HCT116 (cell line): ENCODE measurements around the gene PCDHA9. TPM values are rescaled to one million over a fixed set of nuclear protein-coding genes. Genes with fewer than 3 reads are reported as not detected.

Experiments used
- ATAC-seq: fragments of 200-7000 bp; cut with Tn5 transposase; 2 replicates; pipeline ENCODE4 v1.9.1; 2020; ENCODE audit warnings: mild to moderate bottlenecking, moderate library complexity
- BruUV-seq: library from RNA; stranded (reverse); fragments of 400-500 nt; replicated peaks from 2 replicates; lab custom pipeline; 2021; lab: Mats Ljungman, UMichigan
- CTCF ChIA-PET: fragments of 300-600 bp; sonication (Branson Sonifier 250); formaldehyde crosslinking; loops from one replicate; lab custom pipeline; 2021; ENCODE audit warnings: antibody characterized with exemption; lab: Charles Lee
- POLR2A ChIA-PET: fragments of 300-600, 350-600 bp; sonication (Branson Sonifier 250); formaldehyde crosslinking; loops from one replicate; lab custom pipeline; 2021; ENCODE audit warnings: antibody characterized with exemption; lab: Charles Lee
- RAD21 ChIA-PET, 2 experiments: fragments of 300-600 bp; sonication (Branson Sonifier 250); formaldehyde crosslinking; loops; one replicate each; lab custom pipeline; 2023; ENCODE audit warnings: low total read pairs in 2 of 2; ENCODE audit not compliant: uncharacterized antibody in 2 of 2, unreplicated experiment in 2 of 2, low non-redundant PET in 1 of 2; lab: Charles Lee
- DNase-seq: peaks from one replicate; pipeline ENCODE4 v3.0.0-alpha.2; 2010; ENCODE audit warnings: low read depth, low spot score
- H2AFZ ChIP-seq: fragments of 200-600 bp; shearing (Covaris generic), sonication (generic); 2 replicates; pipeline ENCODE4 v1.6.1; 2017; ENCODE audit warnings: low read depth, mixed run types, mixed read lengths, antibody characterized with exemption, low read length; ENCODE audit not compliant: poor library complexity, severe bottlenecking
- H3K27ac ChIP-seq: 2 replicates; pipeline ENCODE4 v1.5.1; 2012; ENCODE audit warnings: low read depth, low read length
- H3K27me3 ChIP-seq: fragments of 200-600 bp; sonication (generic); 2 replicates; pipeline ENCODE4 v1.6.1; 2016; ENCODE audit warnings: mixed run types, low read length, mixed read lengths; ENCODE audit not compliant: insufficient read depth
- H3K36me3 ChIP-seq, 2 experiments: fragments of 200-500 bp in 1 of 2; fragments of 200-600 bp in 1 of 2; sonication (Bioruptor generic) in 1 of 2; sonication (generic) in 1 of 2; 2 replicates each; pipeline versions ENCODE4 v1.5.1 to v1.6.1; 2014 to 2016; ENCODE audit warnings: low read length in 2 of 2, inconsistent platforms in 1 of 2, mixed read lengths in 1 of 2, mixed run types in 1 of 2; ENCODE audit not compliant: insufficient read depth in 2 of 2, control insufficient read depth in 1 of 2
- H3K4me1 ChIP-seq, 2 experiments: fragments of 200-600 bp in 1 of 2; sonication (generic) in 1 of 2; 2 replicates each; pipeline versions ENCODE4 v1.5.1 to v1.6.1; 2012 to 2017; ENCODE audit warnings: low read length in 2 of 2, inconsistent platforms in 1 of 2, mild to moderate bottlenecking in 1 of 2, mixed read lengths in 1 of 2, mixed run types in 1 of 2, moderate library complexity in 1 of 2; ENCODE audit not compliant: insufficient read depth in 2 of 2, control insufficient read depth in 1 of 2
- H3K4me2 ChIP-seq: fragments of 200-600 bp; sonication (generic); 2 replicates; pipeline ENCODE4 v1.6.1; 2017; ENCODE audit warnings: mixed run types, low read length, mixed read lengths
- H3K4me3 ChIP-seq, 2 experiments: fragments of 200-600 bp in 1 of 2; sonication (generic) in 1 of 2; replicated peaks in 1 of 2; 2 replicates each; pipeline ENCODE4 v1.5.1; 2011 to 2016; ENCODE audit warnings: low read length in 2 of 2, control low read depth in 1 of 2, low read depth in 1 of 2, mild to moderate bottlenecking in 1 of 2, mixed read lengths in 1 of 2, mixed run types in 1 of 2
- H3K79me2 ChIP-seq: fragments of 200-600 bp; sonication (generic); 2 replicates; pipeline ENCODE4 v1.6.1; 2017; ENCODE audit warnings: mild to moderate bottlenecking, mixed run types, low read length, moderate library complexity, mixed read lengths; ENCODE audit not compliant: insufficient read depth
- H3K9ac ChIP-seq: fragments of 200-600 bp; sonication (generic); 2 replicates; pipeline ENCODE4 v1.6.1; 2016; ENCODE audit warnings: low read length, mixed read lengths
- H3K9me2 ChIP-seq: fragments of 200-600 bp; sonication (generic), shearing (Covaris generic); 2 replicates; pipeline ENCODE4 v1.6.1; 2017; ENCODE audit warnings: mixed run types, mild to moderate bottlenecking, moderate library complexity; ENCODE audit not compliant: insufficient read depth
- H3K9me3 ChIP-seq, 2 experiments: fragments of 200-500 bp in 1 of 2; fragments of 200-600 bp in 1 of 2; sonication (Bioruptor generic) in 1 of 2; sonication (generic) in 1 of 2; 2 replicates each; pipeline ENCODE4 v1.6.1; 2014 to 2017; ENCODE audit warnings: low read length in 2 of 2, mixed read lengths in 2 of 2, inconsistent platforms in 1 of 2, low read depth in 1 of 2, mild to moderate bottlenecking in 1 of 2, mixed run types in 1 of 2, moderate library complexity in 1 of 2; ENCODE audit not compliant: control insufficient read depth in 1 of 2, insufficient read depth in 1 of 2
- H4K20me1 ChIP-seq: fragments of 200-600 bp; sonication (generic), shearing (Covaris generic); 2 replicates; pipeline ENCODE4 v1.6.1; 2017; ENCODE audit warnings: mixed run types, mild to moderate bottlenecking, moderate library complexity; ENCODE audit not compliant: insufficient read depth
- CEBPB ChIP-seq: IDR thresholded peaks from 2 replicates; pipeline ENCODE4 v1.6.1; 2012; ENCODE audit warnings: low read depth
- FOSL1 ChIP-seq: IDR thresholded peaks from 2 replicates; pipeline ENCODE4 v1.6.1; 2012; ENCODE audit warnings: low read depth
- JUND ChIP-seq: IDR thresholded peaks from 2 replicates; pipeline ENCODE4 v1.6.1; 2012
- RAD21 ChIP-seq: IDR thresholded peaks from 2 replicates; pipeline ENCODE4 v1.6.1; 2012; ENCODE audit warnings: low read depth, mild to moderate bottlenecking
- SIN3A ChIP-seq: IDR thresholded peaks from 2 replicates; pipeline ENCODE4 v1.6.1; 2012; ENCODE audit warnings: low read depth
- SP1 ChIP-seq: IDR thresholded peaks from 2 replicates; pipeline ENCODE4 v1.6.1; 2012; ENCODE audit warnings: low read depth
- SRF ChIP-seq: IDR thresholded peaks from 2 replicates; pipeline ENCODE4 v1.6.1; 2012; ENCODE audit warnings: low read depth
- ZNF274 ChIP-seq: fragments of 200-500 bp; sonication (Bioruptor generic); IDR thresholded peaks from 2 replicates; pipeline ENCODE4 v1.6.1; 2014; ENCODE audit warnings: mild to moderate bottlenecking, low read depth, low read length, inconsistent platforms
- intact Hi-C: fragments of 100-400 bp; cut with micrococcal nuclease; formaldehyde crosslinking; loops from 2 replicates; pipeline ENCODE4 v1.10.0; 2022
- total RNA-seq: library from RNA; stranded (reverse); gene quantifications from one replicate; pipeline ENCODE4 v1.2.1, GENCODE V29; 2021; ENCODE audit not compliant: unreplicated experiment
- TF ChIP-seq, protein P1 (sequence below): IDR thresholded peaks from 2 replicates; pipeline ENCODE4 v1.6.1; 2012; ENCODE audit warnings: low read depth
- TF ChIP-seq, protein P2 (sequence below): IDR thresholded peaks from 2 replicates; pipeline ENCODE4 v1.6.1; 2012
- TF ChIP-seq, protein P3 (sequence below): IDR thresholded peaks from 2 replicates; pipeline ENCODE4 v1.6.1; 2012
- TF ChIP-seq, protein P4 (sequence below), 3 experiments: fragments of 200-600 bp in 1 of 3; sonication (generic) in 1 of 3; IDR thresholded peaks in 2 of 3; conservative IDR thresholded peaks in 1 of 3; 2 replicates each; pipeline ENCODE4 v1.5.1; 2012 to 2017; ENCODE audit warnings: low read depth in 2 of 3, low read length in 2 of 3, antibody characterized with exemption in 1 of 3, borderline replicate concordance in 1 of 3, control low read depth in 1 of 3, mild to moderate bottlenecking in 1 of 3, mixed read lengths in 1 of 3, mixed run types in 1 of 3, moderate library complexity in 1 of 3; ENCODE audit not compliant: insufficient read depth in 1 of 3

Gene PCDHA9
- total RNA-seq, 1 experiment from 2014 or later: not detected

GRCh38 chr5:140877262-140877581, 29.0 kb downstream of the PCDHA9 start (continued):
- TF ChIP-seq, protein P1, sequence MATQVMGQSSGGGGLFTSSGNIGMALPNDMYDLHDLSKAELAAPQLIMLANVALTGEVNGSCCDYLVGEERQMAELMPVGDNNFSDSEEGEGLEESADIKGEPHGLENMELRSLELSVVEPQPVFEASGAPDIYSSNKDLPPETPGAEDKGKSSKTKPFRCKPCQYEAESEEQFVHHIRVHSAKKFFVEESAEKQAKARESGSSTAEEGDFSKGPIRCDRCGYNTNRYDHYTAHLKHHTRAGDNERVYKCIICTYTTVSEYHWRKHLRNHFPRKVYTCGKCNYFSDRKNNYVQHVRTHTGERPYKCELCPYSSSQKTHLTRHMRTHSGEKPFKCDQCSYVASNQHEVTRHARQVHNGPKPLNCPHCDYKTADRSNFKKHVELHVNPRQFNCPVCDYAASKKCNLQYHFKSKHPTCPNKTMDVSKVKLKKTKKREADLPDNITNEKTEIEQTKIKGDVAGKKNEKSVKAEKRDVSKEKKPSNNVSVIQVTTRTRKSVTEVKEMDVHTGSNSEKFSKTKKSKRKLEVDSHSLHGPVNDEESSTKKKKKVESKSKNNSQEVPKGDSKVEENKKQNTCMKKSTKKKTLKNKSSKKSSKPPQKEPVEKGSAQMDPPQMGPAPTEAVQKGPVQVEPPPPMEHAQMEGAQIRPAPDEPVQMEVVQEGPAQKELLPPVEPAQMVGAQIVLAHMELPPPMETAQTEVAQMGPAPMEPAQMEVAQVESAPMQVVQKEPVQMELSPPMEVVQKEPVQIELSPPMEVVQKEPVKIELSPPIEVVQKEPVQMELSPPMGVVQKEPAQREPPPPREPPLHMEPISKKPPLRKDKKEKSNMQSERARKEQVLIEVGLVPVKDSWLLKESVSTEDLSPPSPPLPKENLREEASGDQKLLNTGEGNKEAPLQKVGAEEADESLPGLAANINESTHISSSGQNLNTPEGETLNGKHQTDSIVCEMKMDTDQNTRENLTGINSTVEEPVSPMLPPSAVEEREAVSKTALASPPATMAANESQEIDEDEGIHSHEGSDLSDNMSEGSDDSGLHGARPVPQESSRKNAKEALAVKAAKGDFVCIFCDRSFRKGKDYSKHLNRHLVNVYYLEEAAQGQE: no peak
- TF ChIP-seq CEBPB (no peak), SRF (no peak), JUND (no peak), RAD21 (no peak), SIN3A (no peak)
- TF ChIP-seq, protein P2, sequence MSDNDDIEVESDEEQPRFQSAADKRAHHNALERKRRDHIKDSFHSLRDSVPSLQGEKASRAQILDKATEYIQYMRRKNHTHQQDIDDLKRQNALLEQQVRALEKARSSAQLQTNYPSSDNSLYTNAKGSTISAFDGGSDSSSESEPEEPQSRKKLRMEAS: no peak
- TF ChIP-seq, protein P3, sequence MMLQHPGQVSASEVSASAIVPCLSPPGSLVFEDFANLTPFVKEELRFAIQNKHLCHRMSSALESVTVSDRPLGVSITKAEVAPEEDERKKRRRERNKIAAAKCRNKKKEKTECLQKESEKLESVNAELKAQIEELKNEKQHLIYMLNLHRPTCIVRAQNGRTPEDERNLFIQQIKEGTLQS: no peak

GRCh38 chr5:140881889-140882590, 33.9 kb downstream of the PCDHA9 start, which contains the start of gene PCDHA13:
PCDHA13 (plus strand) TSS chr5:140882124; CDS start chr5:140882269, 145 bp downstream.
- POLR2A ChIA-PET: interaction anchor here (2.1 kb wide), 1 partner anchor 158 kb away, joined by 4 read pairs; no protein-coding TSS in a partner anchor
- Histone ChIP-seq H3K9me3 (no peaks in the 10 kb centered on the region), H3K4me1 (no peaks in the 10 kb centered on the region), H3K27ac (no peak within 1 kb of the TSS), H3K79me2 (no peaks in the 10 kb centered on the region), H3K9me2 (no peaks in the 10 kb centered on the region; the same call in 1 of the 2 replicates), H3K36me3 (no peaks in the 10 kb centered on the region), H3K9ac (no peak within 1 kb of the TSS), H3K4me3 (no peak within 1 kb of the TSS), H3K4me2 (no peak within 1 kb of the TSS), H2AFZ (no peak within 1 kb of the TSS), H3K27me3 (no peaks in the 10 kb centered on the region), H4K20me1 (no peaks in the 10 kb centered on the region)
- ATAC-seq: no peak
- CTCF ChIA-PET: interaction anchor here (1.4 kb wide), 1 partner anchor 158 kb away, joined by 3 read pairs; no protein-coding TSS in a partner anchor
- RAD21 ChIA-PET: interaction anchor here in 1 of 2 experiments (1.4 kb wide), 1 partner anchor 159 kb away, joined by 3 read pairs; no protein-coding TSS in a partner anchor
- BruUV-seq: no TSS peak
- intact Hi-C loops: loop anchor here (1.0 kb wide), 1 partner anchor 159 kb away; no protein-coding TSS in a partner anchor
- DNase-seq: no peak
- no peak for TF ChIP-seq SP1
- TF ChIP-seq, protein P4, sequence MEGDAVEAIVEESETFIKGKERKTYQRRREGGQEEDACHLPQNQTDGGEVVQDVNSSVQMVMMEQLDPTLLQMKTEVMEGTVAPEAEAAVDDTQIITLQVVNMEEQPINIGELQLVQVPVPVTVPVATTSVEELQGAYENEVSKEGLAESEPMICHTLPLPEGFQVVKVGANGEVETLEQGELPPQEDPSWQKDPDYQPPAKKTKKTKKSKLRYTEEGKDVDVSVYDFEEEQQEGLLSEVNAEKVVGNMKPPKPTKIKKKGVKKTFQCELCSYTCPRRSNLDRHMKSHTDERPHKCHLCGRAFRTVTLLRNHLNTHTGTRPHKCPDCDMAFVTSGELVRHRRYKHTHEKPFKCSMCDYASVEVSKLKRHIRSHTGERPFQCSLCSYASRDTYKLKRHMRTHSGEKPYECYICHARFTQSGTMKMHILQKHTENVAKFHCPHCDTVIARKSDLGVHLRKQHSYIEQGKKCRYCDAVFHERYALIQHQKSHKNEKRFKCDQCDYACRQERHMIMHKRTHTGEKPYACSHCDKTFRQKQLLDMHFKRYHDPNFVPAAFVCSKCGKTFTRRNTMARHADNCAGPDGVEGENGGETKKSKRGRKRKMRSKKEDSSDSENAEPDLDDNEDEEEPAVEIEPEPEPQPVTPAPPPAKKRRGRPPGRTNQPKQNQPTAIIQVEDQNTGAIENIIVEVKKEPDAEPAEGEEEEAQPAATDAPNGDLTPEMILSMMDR (IDR thresholded peaks at IDR 0.05 in 2 of 3, conservative IDR thresholded peaks at IDR 0.05 in 1 of 3; ENCODE audit: borderline replicate concordance in 1 of 3, insufficient read depth in 1 of 3, low read depth in 2 of 3, low read length in 2 of 3): no peak
- TF ChIP-seq SIN3A: no peak
- TF ChIP-seq, protein P1: no peak
- no peak for TF ChIP-seq JUND
- no peak for TF ChIP-seq ZNF274
- TF ChIP-seq FOSL1: no peak
- TF ChIP-seq, protein P3: no peak
